ENCODE results near the gene PCDHA13. TPM values are rescaled to one million over a fixed set of nuclear protein-coding genes. Genes with fewer than 3 reads are reported as not detected.
"Not testable (repeated sequence)": the region's sequence is repeated elsewhere in the genome, so short reads cannot be mapped to it uniquely, and the experiment has no call there.

PCDHA13 gene
- total RNA-seq, 1 donor from 2014 or later, result 0.97 TPM

- Histone ChIP-seq H3K9me3 (peaks cover 20% of the 10 kb centered on the region), H3K36me3 (no peaks in the 10 kb centered on the region), H3K4me1 (no peaks in the 10 kb centered on the region), H3K27me3 (ENCODE audit: low read depth) (peaks cover 5% of the 10 kb centered on the region), H3K27ac (no peak overlapping the region), H3K4me3 (no peak overlapping the region)
- ATAC-seq, result no peak
- no peak for DNase-seq
- intact Hi-C loops (cut with DNase I), result no loop called here
- TF ChIP-seq, protein P1, sequence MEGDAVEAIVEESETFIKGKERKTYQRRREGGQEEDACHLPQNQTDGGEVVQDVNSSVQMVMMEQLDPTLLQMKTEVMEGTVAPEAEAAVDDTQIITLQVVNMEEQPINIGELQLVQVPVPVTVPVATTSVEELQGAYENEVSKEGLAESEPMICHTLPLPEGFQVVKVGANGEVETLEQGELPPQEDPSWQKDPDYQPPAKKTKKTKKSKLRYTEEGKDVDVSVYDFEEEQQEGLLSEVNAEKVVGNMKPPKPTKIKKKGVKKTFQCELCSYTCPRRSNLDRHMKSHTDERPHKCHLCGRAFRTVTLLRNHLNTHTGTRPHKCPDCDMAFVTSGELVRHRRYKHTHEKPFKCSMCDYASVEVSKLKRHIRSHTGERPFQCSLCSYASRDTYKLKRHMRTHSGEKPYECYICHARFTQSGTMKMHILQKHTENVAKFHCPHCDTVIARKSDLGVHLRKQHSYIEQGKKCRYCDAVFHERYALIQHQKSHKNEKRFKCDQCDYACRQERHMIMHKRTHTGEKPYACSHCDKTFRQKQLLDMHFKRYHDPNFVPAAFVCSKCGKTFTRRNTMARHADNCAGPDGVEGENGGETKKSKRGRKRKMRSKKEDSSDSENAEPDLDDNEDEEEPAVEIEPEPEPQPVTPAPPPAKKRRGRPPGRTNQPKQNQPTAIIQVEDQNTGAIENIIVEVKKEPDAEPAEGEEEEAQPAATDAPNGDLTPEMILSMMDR (IDR thresholded peaks at IDR 0.05), result no peak
These were observed 11.4 kb upstream of the PCDHA13 start for GRCh38 chr5:140870221-140871201.

DNA sequence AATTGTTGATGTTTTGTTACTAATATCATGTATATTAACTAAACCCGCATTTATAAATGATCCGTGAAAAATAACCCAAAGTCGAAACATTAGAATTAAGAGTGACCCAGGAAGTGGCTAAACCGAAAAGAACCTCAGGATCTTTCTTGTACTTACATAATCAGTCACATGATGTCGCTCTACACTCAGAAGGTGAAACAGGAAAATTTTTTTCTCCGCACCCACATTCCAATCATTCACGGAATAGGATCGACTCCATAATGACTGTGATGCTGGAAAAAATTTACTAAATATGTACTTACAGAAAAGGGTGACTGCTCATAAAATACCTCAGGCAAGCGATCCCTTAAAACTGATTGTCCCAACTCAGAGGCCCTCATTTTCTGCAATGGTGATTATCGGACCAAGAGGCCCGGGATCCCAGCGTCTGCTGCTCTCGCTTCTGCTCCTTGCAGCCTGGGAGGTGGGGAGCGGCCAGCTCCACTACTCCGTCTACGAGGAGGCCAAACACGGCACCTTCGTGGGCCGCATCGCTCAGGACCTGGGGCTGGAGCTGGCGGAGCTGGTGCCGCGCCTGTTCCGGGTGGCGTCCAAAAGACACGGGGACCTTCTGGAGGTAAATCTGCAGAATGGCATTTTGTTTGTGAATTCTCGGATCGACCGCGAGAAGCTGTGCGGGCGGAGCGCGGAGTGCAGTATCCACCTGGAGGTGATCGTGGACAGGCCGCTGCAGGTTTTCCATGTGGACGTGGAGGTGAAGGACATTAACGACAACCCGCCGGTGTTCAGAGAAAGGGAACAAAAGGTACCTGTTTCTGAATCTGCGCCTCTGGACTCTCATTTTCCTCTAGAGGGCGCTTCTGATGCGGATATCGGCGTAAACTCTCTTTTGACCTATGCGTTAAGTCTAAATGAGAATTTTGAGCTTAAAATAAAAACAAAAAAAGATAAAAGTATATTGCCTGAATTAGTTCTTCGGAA lies 6.5 kb upstream of the PCDHA13 start, which contains the start of gene PCDHA12:
Gene PCDHA12 (plus strand): TSS at position 224 of the 981 bp plus-strand sequence. CDS start 165 bp downstream, at position 389.
- peak within 1 kb of the TSS; percentile 22 for H3K4me3 ChIP-seq
- no peak for DNase-seq
- intact Hi-C loops (cut with DNase I), result no loop called here
- peaks cover 7% of the 10 kb centered on the region for H3K27me3 ChIP-seq (ENCODE audit: low read depth)
- ATAC-seq, result peak; percentile 79 to 89
- H3K4me1 ChIP-seq, result no peaks in the 10 kb centered on the region
- H3K27ac ChIP-seq, result peak within 1 kb of the TSS; percentile 57
- peaks cover 12% of the 10 kb centered on the region for H3K9me3 ChIP-seq
- TF ChIP-seq, protein P1 (IDR thresholded peaks at IDR 0.05), result peak; percentile 19
- no peaks in the 10 kb centered on the region for H3K36me3 ChIP-seq

DNA sequence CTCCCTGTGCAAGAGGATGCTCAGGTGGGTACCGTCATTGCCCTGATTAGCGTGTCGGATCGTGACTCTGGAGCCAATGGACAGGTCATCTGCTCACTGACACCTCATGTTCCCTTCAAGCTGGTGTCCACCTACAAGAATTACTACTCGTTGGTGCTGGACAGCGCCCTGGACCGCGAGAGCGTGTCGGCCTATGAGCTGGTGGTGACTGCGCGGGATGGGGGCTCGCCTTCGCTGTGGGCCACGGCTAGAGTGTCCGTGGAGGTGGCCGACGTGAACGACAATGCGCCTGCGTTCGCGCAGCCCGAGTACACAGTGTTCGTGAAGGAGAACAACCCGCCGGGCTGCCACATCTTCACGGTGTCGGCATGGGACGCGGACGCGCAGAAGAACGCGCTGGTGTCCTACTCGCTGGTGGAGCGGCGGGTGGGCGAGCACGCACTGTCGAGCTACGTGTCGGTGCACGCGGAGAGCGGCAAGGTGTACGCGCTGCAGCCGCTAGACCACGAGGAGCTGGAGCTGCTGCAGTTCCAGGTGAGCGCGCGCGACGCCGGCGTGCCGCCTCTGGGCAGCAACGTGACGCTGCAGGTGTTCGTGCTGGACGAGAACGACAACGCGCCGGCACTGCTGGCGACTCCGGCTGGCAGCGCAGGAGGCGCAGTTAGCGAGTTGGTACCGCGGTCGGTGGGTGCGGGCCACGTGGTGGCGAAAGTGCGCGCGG lies 5.2 kb upstream of the PCDHA13 start:
- H3K9me3 ChIP-seq; H3K4me1 ChIP-seq; H3K27me3 ChIP-seq (ENCODE audit: low read depth); H3K4me3 ChIP-seq; DNase-seq; H3K36me3 ChIP-seq; ATAC-seq; intact Hi-C loops (cut with DNase I); H3K27ac ChIP-seq: not testable (repeated sequence)

- TF ChIP-seq, protein P1 (IDR thresholded peaks at IDR 0.05), result no peak
- ATAC-seq, result peak in 1 of 2 donors; percentile 29
- DNase-seq, result no peak
- Histone ChIP-seq H3K9me3 (peaks cover 4% of the 10 kb centered on the region), H3K4me1 (no peaks in the 10 kb centered on the region), H3K4me3 (no peak overlapping the region), H3K27ac (no peak overlapping the region), H3K27me3 (ENCODE audit: low read depth) (peaks cover 7% of the 10 kb centered on the region), H3K36me3 (no peaks in the 10 kb centered on the region)
- intact Hi-C loops (cut with DNase I), result no loop called here
These were observed 4.7 kb upstream of the PCDHA13 start for GRCh38 chr5:140877262-140877581.

- TF ChIP-seq, protein P1 (IDR thresholded peaks at IDR 0.05), result peak; percentile 14
- H3K27ac ChIP-seq, result no peak overlapping the region
- no peaks in the 10 kb centered on the region for H3K4me1 ChIP-seq
- DNase-seq, result no peak
- H3K4me3 ChIP-seq, result peak overlapping the region; percentile 37
- peaks cover 5% of the 10 kb centered on the region for H3K27me3 ChIP-seq (ENCODE audit: low read depth)
- H3K9me3 ChIP-seq, result peaks cover under 1% of the 10 kb centered on the region
- intact Hi-C loops (cut with DNase I), result loop anchor here (10.0 kb wide), 1 partner anchor 162 kb away; no protein-coding TSS in a partner anchor
- peak in 1 of 2 donors; percentile 88 for ATAC-seq
- H3K36me3 ChIP-seq, result no peaks in the 10 kb centered on the region
These were observed 621 bp downstream of the PCDHA13 start for GRCh38 chr5:140882591-140882899.

Measured in lower lobe of right lung (tissue), 2 donors.